Measurements from ENCODE around the gene KLHL3.

- no peak for TF ChIP-seq CTCF (conservative IDR thresholded peaks at IDR 0.05 in 1 of 2, IDR thresholded peaks at IDR 0.05 in 1 of 2; ENCODE audit: extremely low read depth in 1 of 2, insufficient read depth in 1 of 2, low read depth in 1 of 2, low read length in 2 of 2)
- no peak for TF ChIP-seq EZH2 (IDR thresholded peaks at IDR 0.05; ENCODE audit: borderline replicate concordance, low read length)
Observed at GRCh38 chr5:137621861-137622823, 113.7 kb downstream of the KLHL3 start.

Measured in mammary epithelial cell (primary cell).